ENCODE data around the gene ZNF436. TPM values are rescaled to one million over a fixed set of nuclear protein-coding genes. Genes with fewer than 3 reads are reported as not detected.

The ZNF436 gene
- total and polyA plus RNA-seq, 9 of the 15 experiments (the other 6 are each of a cell fraction or from before 2014, with no cell fraction given) = 2.1 to 11.3 (median 6.8) TPM

GRCh38 chr1:23402286-23403037 is 32.8 kb upstream of the ZNF436 start:
- no peak for ATAC-seq
- no peak for FAIRE-seq
- no peaks in the 10 kb centered on the region; the same call in 1 of the 2 replicates for H3K9me3 ChIP-seq (replicated peaks; ENCODE audit: control insufficient read depth, insufficient read depth, low read depth, low read length)
- BruUV-seq (replicated peaks) = no TSS peak
- in situ Hi-C loops (cut with MboI) (loop anchor here (5.0 kb wide), 1 partner anchor 60 kb away; the partner anchor contains the start of gene HNRNPR), intact Hi-C loops (cut with micrococcal nuclease) (loop anchor here (5.0 to 10.0 kb wide), 4 partner anchors 75 to 318 kb away; partner anchors contain the start of gene HTR1D)
- ChIA-PET CTCF (ENCODE audit: low intra/inter-chr PET ratio) (interaction anchor here (0.8 kb wide), 1 partner anchor 304 kb away, joined by 3 read pairs; no protein-coding TSS in a partner anchor), POLR2A (interaction anchor here (0.5 to 1.9 kb wide), 6 partner anchors 8 to 722 kb away, joined by 3 to 9 read pairs (median 3); partner anchors contain the start of gene ZNF436)
- no peak overlapping the region for H3K27ac ChIP-seq (ENCODE audit: extremely low read depth, low read depth, low read length)
- TF ChIP-seq FOXK1 (CRISPR knock-in tag; IDR thresholded peaks at IDR 0.05; ENCODE audit: borderline replicate concordance) (0 out of 2 replicates have a peak, but pooled peaks have one; percentile 31), CEBPG (CRISPR knock-in tag; IDR thresholded peaks at IDR 0.05) (0 out of 2 replicates have a peak, but pooled peaks have one; percentile 41), CEBPG (tag; conservative IDR thresholded peaks at IDR 0.05 in 1 of 2, IDR thresholded peaks at IDR 0.05 in 1 of 2) (no peak), ZNF24 (IDR thresholded peaks at IDR 0.05) (peak; percentile 54), ZNF197 (CRISPR knock-in tag; IDR thresholded peaks at IDR 0.05; ENCODE audit: low read depth) (no peak), ZNF589 (CRISPR knock-in tag; IDR thresholded peaks at IDR 0.05; ENCODE audit: low read depth) (0 out of 2 replicates have a peak, but pooled peaks have one; percentile 32)
- WGBS (ENCODE audit: insufficient coverage, low coverage, missing lambda C conversion rate) = 66% methylated on average over 10 of the region's 11 CpGs
- peaks cover 5 to 18% of the 10 kb centered on the region in 2 experiments for H3K4me1 ChIP-seq (replicated peaks in 1 of 2; ENCODE audit: control insufficient read depth in 2 of 2, insufficient read depth in 2 of 2, low read length in 2 of 2)
- H4K20me1 ChIP-seq (replicated peaks; ENCODE audit: control insufficient read depth, insufficient read depth, low read length) = no peaks in the 10 kb centered on the region
- H3K9me1 ChIP-seq (ENCODE audit: control insufficient read depth, insufficient read depth, low read length) = no peaks in the 10 kb centered on the region
- no peak for DNase-seq (ENCODE audit: extremely low read depth in 1 of 4, low spot score in 3 of 4)
- H2AFZ ChIP-seq (ENCODE audit: low read depth, low read length) = peak overlapping the region; percentile 90
- peaks cover 0 to 1% of the 10 kb centered on the region in 2 experiments; a peak in 2 of 5 replicates for H3K27me3 ChIP-seq (ENCODE audit: control insufficient read depth in 2 of 2, insufficient read depth in 2 of 2, low read length in 2 of 2)
- H3K79me2 ChIP-seq (ENCODE audit: control insufficient read depth, insufficient read depth, low read length) = no peaks in the 10 kb centered on the region
- no peak overlapping the region for H3K4me3 ChIP-seq
- H3K4me2 ChIP-seq (ENCODE audit: insufficient read depth, low read length) = no peak overlapping the region
- peak overlapping the region in 1 of 2 experiments; percentile 0; a peak in 1 of 4 replicates for H3K9ac ChIP-seq (ENCODE audit: insufficient read depth in 1 of 2, low read depth in 2 of 2, low read length in 2 of 2)
- H3K36me3 ChIP-seq (ENCODE audit: control insufficient read depth, insufficient read depth, low read length) = no peaks in the 10 kb centered on the region
